ENCODE measurements around the gene SLC27A1. TPM values are rescaled to one million over a fixed set of nuclear protein-coding genes. Genes with fewer than 3 reads are reported as not detected.

The SLC27A1 gene
- total and polyA plus RNA-seq, 9 of the 15 experiments (the other 6 are each of a cell fraction or from before 2014, with no cell fraction given), result 0.06 to 3.0 (median 1.1) TPM

- TF ChIP-seq MTF1 (CRISPR knock-in tag; IDR thresholded peaks at IDR 0.05; ENCODE audit: borderline replicate concordance) (no peak), GTF2E2 (tag; IDR thresholded peaks at IDR 0.05) (no peak), ZNF347 (CRISPR knock-in tag; IDR thresholded peaks at IDR 0.05; ENCODE audit: low read depth) (no peak), ZNF695 (CRISPR knock-in tag; IDR thresholded peaks at IDR 0.05) (peak; percentile 19; the same call in 1 of the 2 replicates), BRD4 (IDR thresholded peaks at IDR 0.05) (no peak), ZNF699 (CRISPR knock-in tag; IDR thresholded peaks at IDR 0.05; ENCODE audit: insufficient replicate concordance) (no peak), TEAD2 (tag; IDR thresholded peaks at IDR 0.05) (no peak), HDGF (IDR thresholded peaks at IDR 0.05) (no peak), ZFX (CRISPR knock-in tag; IDR thresholded peaks at IDR 0.05) (no peak), ZNF253 (CRISPR knock-in tag; conservative IDR thresholded peaks at IDR 0.05) (no peak), ATF1 (CRISPR knock-in tag; IDR thresholded peaks at IDR 0.05) (no peak), ATF1 (tag; IDR thresholded peaks at IDR 0.05) (no peak), PYGO2 (tag; IDR thresholded peaks at IDR 0.05) (no peak), TBP (optimal IDR thresholded peaks at IDR 0.05; ENCODE audit: low read depth, low read length) (no peak), GATAD2A (IDR thresholded peaks at IDR 0.05) (no peak), ZNF408 (CRISPR knock-in tag; IDR thresholded peaks at IDR 0.05; ENCODE audit: low read depth) (no peak), ZNF134 (CRISPR knock-in tag; conservative IDR thresholded peaks at IDR 0.05) (peak; percentile 69), FOXK2 (conservative IDR thresholded peaks at IDR 0.05 in 1 of 2, IDR thresholded peaks at IDR 0.05 in 1 of 2; ENCODE audit: low read depth in 2 of 2) (no peak), ELF4 (CRISPR knock-in tag; IDR thresholded peaks at IDR 0.05) (no peak), ZBTB17 (CRISPR knock-in tag; IDR thresholded peaks at IDR 0.05) (0 out of 2 replicates have a peak, but pooled peaks have one; percentile 25), SLC30A9 (CRISPR knock-in tag; IDR thresholded peaks at IDR 0.05) (no peak), SP1 (CRISPR knock-in tag; IDR thresholded peaks at IDR 0.05) (no peak), NRF1 (conservative IDR thresholded peaks at IDR 0.05 in 1 of 2, IDR thresholded peaks at IDR 0.05 in 1 of 2) (peak; percentile 68 to 71), ZNF24 (IDR thresholded peaks at IDR 0.05) (no peak), JUN (IDR thresholded peaks at IDR 0.05; ENCODE audit: borderline replicate concordance, low read depth, low read length) (no peak), JUN (CRISPR knock-in tag; IDR thresholded peaks at IDR 0.05; ENCODE audit: borderline replicate concordance) (0 out of 2 replicates have a peak, but pooled peaks have one; percentile 39), ZC3H8 (IDR thresholded peaks at IDR 0.05) (no peak), ZNF324 (CRISPR knock-in tag; IDR thresholded peaks at IDR 0.05) (no peak)
- TF ChIP-seq, protein P1, sequence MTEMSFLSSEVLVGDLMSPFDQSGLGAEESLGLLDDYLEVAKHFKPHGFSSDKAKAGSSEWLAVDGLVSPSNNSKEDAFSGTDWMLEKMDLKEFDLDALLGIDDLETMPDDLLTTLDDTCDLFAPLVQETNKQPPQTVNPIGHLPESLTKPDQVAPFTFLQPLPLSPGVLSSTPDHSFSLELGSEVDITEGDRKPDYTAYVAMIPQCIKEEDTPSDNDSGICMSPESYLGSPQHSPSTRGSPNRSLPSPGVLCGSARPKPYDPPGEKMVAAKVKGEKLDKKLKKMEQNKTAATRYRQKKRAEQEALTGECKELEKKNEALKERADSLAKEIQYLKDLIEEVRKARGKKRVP (CRISPR knock-in tag; IDR thresholded peaks at IDR 0.05), result no peak
- TF ChIP-seq, protein P2, sequence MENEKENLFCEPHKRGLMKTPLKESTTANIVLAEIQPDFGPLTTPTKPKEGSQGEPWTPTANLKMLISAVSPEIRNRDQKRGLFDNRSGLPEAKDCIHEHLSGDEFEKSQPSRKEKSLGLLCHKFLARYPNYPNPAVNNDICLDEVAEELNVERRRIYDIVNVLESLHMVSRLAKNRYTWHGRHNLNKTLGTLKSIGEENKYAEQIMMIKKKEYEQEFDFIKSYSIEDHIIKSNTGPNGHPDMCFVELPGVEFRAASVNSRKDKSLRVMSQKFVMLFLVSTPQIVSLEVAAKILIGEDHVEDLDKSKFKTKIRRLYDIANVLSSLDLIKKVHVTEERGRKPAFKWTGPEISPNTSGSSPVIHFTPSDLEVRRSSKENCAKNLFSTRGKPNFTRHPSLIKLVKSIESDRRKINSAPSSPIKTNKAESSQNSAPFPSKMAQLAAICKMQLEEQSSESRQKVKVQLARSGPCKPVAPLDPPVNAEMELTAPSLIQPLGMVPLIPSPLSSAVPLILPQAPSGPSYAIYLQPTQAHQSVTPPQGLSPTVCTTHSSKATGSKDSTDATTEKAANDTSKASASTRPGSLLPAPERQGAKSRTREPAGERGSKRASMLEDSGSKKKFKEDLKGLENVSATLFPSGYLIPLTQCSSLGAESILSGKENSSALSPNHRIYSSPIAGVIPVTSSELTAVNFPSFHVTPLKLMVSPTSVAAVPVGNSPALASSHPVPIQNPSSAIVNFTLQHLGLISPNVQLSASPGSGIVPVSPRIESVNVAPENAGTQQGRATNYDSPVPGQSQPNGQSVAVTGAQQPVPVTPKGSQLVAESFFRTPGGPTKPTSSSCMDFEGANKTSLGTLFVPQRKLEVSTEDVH (IDR thresholded peaks at IDR 0.05; ENCODE audit: low read depth, partially characterized antibody), result no peak
Measured at GRCh38 chr19:17522988-17523872, 52.9 kb downstream of the SLC27A1 start (continued).
